H1 (cell line): ENCODE data around the gene COX19. TPM values are rescaled to one million over a fixed set of nuclear protein-coding genes. Genes with fewer than 3 reads are reported as not detected.
A peak's percentile ranks its signal among the peaks of the same experiment; 100 is the strongest.

ENCODE experiments used
- CTCF ChIA-PET: fragments of 300-600 bp; sonication (Branson Sonifier 250); formaldehyde crosslinking; loops from one replicate; lab custom pipeline; 2021; ENCODE audit not compliant: partially characterized antibody; lab: Charles Lee
- POLR2A ChIA-PET: fragments of 300-600 bp; sonication (Branson Sonifier 250); formaldehyde crosslinking; loops from one replicate; lab custom pipeline; 2021; ENCODE audit warnings: inconsistent platforms; ENCODE audit not compliant: partially characterized antibody; lab: Charles Lee
- DNase-seq, 2 experiments: peaks; one replicate each; pipeline versions ENCODE4 v3.0.0 to v3.0.0-alpha.2; 2010 to 2022; ENCODE audit warnings: low spot score in 2 of 2, low read depth in 1 of 2, mixed read lengths in 1 of 2
- FAIRE-seq: peaks from 2 replicates; lab custom pipeline; 2011; peaks lifted over from hg19 to GRCh38; lab: Jason Lieb, UNC
- H2AFZ ChIP-seq: 2 replicates; pipeline ENCODE4 v1.8.1; 2012; ENCODE audit warnings: low read length, inconsistent platforms
- H2AK5ac ChIP-seq: 2 replicates; pipeline ENCODE4 v1.6.1; 2013; ENCODE audit warnings: low read depth, low read length
- H2BK120ac ChIP-seq: replicated peaks from 2 replicates; pipeline ENCODE3; 2013; ENCODE audit warnings: low read depth, low read length, inconsistent platforms
- H2BK12ac ChIP-seq: 2 replicates; pipeline ENCODE4 v1.6.1; 2013; ENCODE audit warnings: low read depth, low read length
- H2BK15ac ChIP-seq: 2 replicates; pipeline ENCODE4 v1.6.1; 2013; ENCODE audit warnings: low read length
- H2BK20ac ChIP-seq: 2 replicates; pipeline ENCODE4 v1.6.1; 2013; ENCODE audit warnings: low read length
- H2BK5ac ChIP-seq: 2 replicates; pipeline ENCODE4 v1.6.1; 2013; ENCODE audit warnings: low read depth, low read length
- H3K14ac ChIP-seq: 2 replicates; pipeline ENCODE4 v1.6.1; 2013; ENCODE audit warnings: inconsistent platforms; ENCODE audit not compliant: insufficient read length
- H3K18ac ChIP-seq: 2 replicates; pipeline ENCODE4 v1.6.1; 2013; ENCODE audit warnings: low read length; ENCODE audit errors: extremely low read depth
- H3K23ac ChIP-seq: 2 replicates; pipeline ENCODE4 v1.6.1; 2013; ENCODE audit warnings: inconsistent platforms; ENCODE audit not compliant: insufficient read length
- H3K23me2 ChIP-seq: 2 replicates; pipeline ENCODE4 v1.6.1; 2013; ENCODE audit warnings: low read depth, low read length
- H3K27ac ChIP-seq: 2 replicates; pipeline ENCODE4 v1.6.1; 2011; ENCODE audit warnings: low read depth, low read length, inconsistent platforms
- H3K27me3 ChIP-seq, 4 experiments: replicated peaks in 1 of 4; 1 replicate in 1 of 4; 2 replicates in 3 of 4; pipeline versions ENCODE4 v1.6.1 to v1.8.1; 2011 to 2013; ENCODE audit warnings: low read length in 3 of 4, mild to moderate bottlenecking in 3 of 4, inconsistent platforms in 2 of 4, mixed read lengths in 2 of 4, moderate library complexity in 1 of 4; ENCODE audit not compliant: control insufficient read depth in 3 of 4, insufficient read depth in 3 of 4; ENCODE audit errors: extremely low read depth in 1 of 4
- H3K36me3 ChIP-seq, 4 experiments: 2 replicates each; pipeline versions ENCODE4 v1.6.1 to v1.8.1; 2011 to 2013; ENCODE audit warnings: mild to moderate bottlenecking in 4 of 4, low read length in 3 of 4, moderate library complexity in 2 of 4, control low read depth in 1 of 4, inconsistent platforms in 1 of 4; ENCODE audit not compliant: insufficient read depth in 4 of 4, control insufficient read depth in 2 of 4
- H3K4ac ChIP-seq: replicated peaks from 2 replicates; pipeline ENCODE3; 2013; ENCODE audit warnings: low read length, low read depth, mixed read lengths, inconsistent platforms; ENCODE audit not compliant: insufficient read length
- H3K4me1 ChIP-seq, 4 experiments: replicated peaks in 1 of 4; 1 replicate in 1 of 4; 2 replicates in 3 of 4; pipeline versions ENCODE4 v1.6.1 to v1.8.1; 2011 to 2013; ENCODE audit warnings: low read length in 3 of 4, inconsistent platforms in 2 of 4, mixed read lengths in 1 of 4; ENCODE audit not compliant: insufficient read depth in 4 of 4, control insufficient read depth in 3 of 4
- H3K4me2 ChIP-seq, 2 experiments: 2 replicates each; pipeline versions ENCODE4 v1.6.1 to v1.8.1; 2011 to 2013; ENCODE audit warnings: low read depth in 2 of 2, low read length in 2 of 2, control low read depth in 1 of 2, inconsistent platforms in 1 of 2, mild to moderate bottlenecking in 1 of 2; ENCODE audit not compliant: insufficient read depth in 1 of 2
- H3K4me3 ChIP-seq, 4 experiments: fragments of 200-600, 300-600 bp in 1 of 4; sonication (generic), shearing (Covaris generic), sonication (Bioruptor Twin) in 1 of 4; 2 replicates each; pipeline versions ENCODE4 v1.5.1 to v1.8.1; 2011 to 2016; ENCODE audit warnings: low read length in 4 of 4, low read depth in 3 of 4, control low read depth in 2 of 4, inconsistent platforms in 2 of 4, mild to moderate bottlenecking in 2 of 4, mixed read lengths in 1 of 4, moderate library complexity in 1 of 4; ENCODE audit not compliant: insufficient read depth in 2 of 4; ENCODE audit errors: extremely low read depth in 1 of 4
- H3K56ac ChIP-seq: replicated peaks from 2 replicates; pipeline ENCODE3; 2013; ENCODE audit warnings: low read depth, mild to moderate bottlenecking, mixed read lengths, low read length, inconsistent platforms; ENCODE audit not compliant: insufficient read length
- H3K79me1 ChIP-seq: 2 replicates; pipeline ENCODE4 v1.6.1; 2013; ENCODE audit warnings: low read depth, low read length, control low read depth
- H3K79me2 ChIP-seq, 2 experiments: 2 replicates each; pipeline versions ENCODE4 v1.6.1 to v1.8.1; 2012 to 2013; ENCODE audit warnings: low read length in 2 of 2, mild to moderate bottlenecking in 2 of 2, inconsistent platforms in 1 of 2; ENCODE audit not compliant: insufficient read depth in 2 of 2, control insufficient read depth in 1 of 2
- H3K9ac ChIP-seq, 4 experiments: replicated peaks in 1 of 4; 1 replicate in 1 of 4; 2 replicates in 3 of 4; pipeline versions ENCODE4 v1.6.1 to v1.8.1; 2011 to 2013; ENCODE audit warnings: low read depth in 3 of 4, low read length in 3 of 4, control low read depth in 2 of 4, mild to moderate bottlenecking in 2 of 4, moderate library complexity in 2 of 4, inconsistent platforms in 1 of 4; ENCODE audit errors: extremely low read depth in 1 of 4
- H3K9me3 ChIP-seq, 2 experiments: 2 replicates each; pipeline versions ENCODE4 v1.6.1 to v1.8.1; 2012 to 2013; ENCODE audit warnings: mild to moderate bottlenecking in 2 of 2, moderate library complexity in 2 of 2, control low read depth in 1 of 2, inconsistent platforms in 1 of 2, low read depth in 1 of 2, low read length in 1 of 2, mixed read lengths in 1 of 2; ENCODE audit not compliant: insufficient read depth in 2 of 2
- H4K20me1 ChIP-seq, 2 experiments: replicated peaks in 1 of 2; 2 replicates each; pipeline versions ENCODE3 to v1.8.1; 2011 to 2013; ENCODE audit warnings: inconsistent platforms in 2 of 2, low read length in 2 of 2, mild to moderate bottlenecking in 1 of 2; ENCODE audit not compliant: insufficient read depth in 2 of 2, control insufficient read depth in 1 of 2
- H4K5ac ChIP-seq: 2 replicates; pipeline ENCODE4 v1.6.1; 2013; ENCODE audit warnings: low read length, low read depth, mixed read lengths, inconsistent platforms; ENCODE audit not compliant: insufficient read length
- H4K8ac ChIP-seq: 2 replicates; pipeline ENCODE4 v1.8.0; 2013; ENCODE audit warnings: mild to moderate bottlenecking, moderate library complexity, low read length, inconsistent platforms; ENCODE audit not compliant: insufficient read depth; ENCODE audit errors: extremely low read depth
- H4K91ac ChIP-seq: replicated peaks from 2 replicates; pipeline ENCODE3; 2013; ENCODE audit warnings: low read length, mixed read lengths, inconsistent platforms; ENCODE audit not compliant: insufficient read length
- BACH1 ChIP-seq: IDR thresholded peaks from 2 replicates; pipeline ENCODE4 v1.6.1; 2012; ENCODE audit warnings: low read length, improper control_type of control experiment
- CHD1 ChIP-seq: IDR thresholded peaks from 2 replicates; pipeline ENCODE4 v1.6.1; 2012; ENCODE audit warnings: low read depth, low read length, improper control_type of control experiment
- HDAC2 ChIP-seq, 2 experiments: fragments of 300-600 bp in 1 of 2; sonication (generic) in 1 of 2; IDR thresholded peaks; 2 replicates each; pipeline ENCODE4 v1.6.1; 2011 to 2012; ENCODE audit warnings: low read depth in 2 of 2, low read length in 2 of 2, mild to moderate bottlenecking in 2 of 2, moderate library complexity in 2 of 2, borderline replicate concordance in 1 of 2, inconsistent platforms in 1 of 2
- KDM1A ChIP-seq: fragments of 200-600, 300-600 bp; sonication (generic); IDR thresholded peaks from 2 replicates; pipeline ENCODE4 v1.7.1; 2016; ENCODE audit warnings: mild to moderate bottlenecking, low read length, borderline replicate concordance
- KDM4A ChIP-seq: IDR thresholded peaks from one replicate; pipeline ENCODE4 v1.7.1; 2012; ENCODE audit warnings: low read depth, mild to moderate bottlenecking, moderate library complexity, low read length, inconsistent platforms; ENCODE audit not compliant: severe bottlenecking
- NANOG ChIP-seq: IDR thresholded peaks from 2 replicates; pipeline ENCODE4 v1.6.1; 2011; ENCODE audit warnings: low read length, low read depth, mild to moderate bottlenecking, inconsistent platforms; ENCODE audit not compliant: insufficient read depth, poor library complexity, severe bottlenecking
- NRF1 ChIP-seq: IDR thresholded peaks from 2 replicates; pipeline ENCODE4 v1.6.1; 2011; ENCODE audit warnings: mild to moderate bottlenecking, low read depth, low read length, improper control_type of control experiment
- SP2 ChIP-seq: IDR thresholded peaks from 2 replicates; pipeline ENCODE4 v1.6.1; 2012; ENCODE audit warnings: mild to moderate bottlenecking, low read length, inconsistent platforms
- TAF7 ChIP-seq: optimal IDR thresholded peaks from 2 replicates; pipeline ENCODE3; 2011; ENCODE audit warnings: low read depth, mild to moderate bottlenecking, inconsistent platforms, low read length, moderate library complexity, borderline replicate concordance
- TBP ChIP-seq: IDR thresholded peaks from 2 replicates; pipeline ENCODE4 v1.6.1; 2011; ENCODE audit warnings: low read depth, low read length, improper control_type of control experiment
- WGBS, 2 experiments: shearing (Covaris generic) in 1 of 2; methylation state at CpG; one replicate each; pipeline versions ENCODE4 v1.1.6 to v1.1.7; 2013 to 2015; ENCODE audit warnings: low lambda C conversion rate in 2 of 2, mixed read lengths in 2 of 2, inconsistent platforms in 1 of 2, low coverage in 1 of 2, missing lambda C conversion rate in 1 of 2; ENCODE audit not compliant: insufficient replicate concordance in 2 of 2, insufficient coverage in 1 of 2, insufficient read length in 1 of 2; ENCODE audit errors: extremely low coverage in 1 of 2, missing lambda C conversion rate in 1 of 2; 5-methylcytosine and 5-hydroxymethylcytosine counted together
- polyA plus RNA-seq, 7 experiments: library from polyadenylated mRNA; depleted of rRNA in 3 of 7; stranded (reverse) in 5 of 7; unstranded in 2 of 7; fragments of >200 nt in 5 of 7; fragments of 200-250 nt in 2 of 7; gene quantifications; 1 replicate in 5 of 7; 2 replicates in 1 of 7; 4 replicates in 1 of 7; pipeline versions ENCODE4 v1.2.1 to v1.2.3, GENCODE V29; 2011 to 2013; ENCODE audit warnings: missing spikeins in 2 of 7, mixed read lengths in 2 of 7
- total RNA-seq: library from RNA; stranded (reverse); fragmentation: NEBNext Ultra II Directional; extraction: Animal tissue kit (Norgen Biotek cat#: 25700); gene quantifications from 2 replicates; pipeline ENCODE4 v1.2.1, GENCODE V29; 2021
- TF ChIP-seq, protein P1 (sequence below), 3 experiments: IDR thresholded peaks; 1 replicate in 2 of 3; 2 replicates in 1 of 3; pipeline versions ENCODE4 v1.5.1 to v1.6.1; 2011; ENCODE audit warnings: low read length in 3 of 3, mild to moderate bottlenecking in 3 of 3, inconsistent platforms in 2 of 3, low read depth in 1 of 3, moderate library complexity in 1 of 3; ENCODE audit not compliant: insufficient read depth in 1 of 3; ENCODE audit errors: control extremely low read depth in 1 of 3

COX19 gene
- total and polyA plus RNA-seq, 2 of the 8 experiments (the other 6 are each of a cell fraction or from before 2014, with no cell fraction given), result 3.9 to 7.9 TPM

DNA sequence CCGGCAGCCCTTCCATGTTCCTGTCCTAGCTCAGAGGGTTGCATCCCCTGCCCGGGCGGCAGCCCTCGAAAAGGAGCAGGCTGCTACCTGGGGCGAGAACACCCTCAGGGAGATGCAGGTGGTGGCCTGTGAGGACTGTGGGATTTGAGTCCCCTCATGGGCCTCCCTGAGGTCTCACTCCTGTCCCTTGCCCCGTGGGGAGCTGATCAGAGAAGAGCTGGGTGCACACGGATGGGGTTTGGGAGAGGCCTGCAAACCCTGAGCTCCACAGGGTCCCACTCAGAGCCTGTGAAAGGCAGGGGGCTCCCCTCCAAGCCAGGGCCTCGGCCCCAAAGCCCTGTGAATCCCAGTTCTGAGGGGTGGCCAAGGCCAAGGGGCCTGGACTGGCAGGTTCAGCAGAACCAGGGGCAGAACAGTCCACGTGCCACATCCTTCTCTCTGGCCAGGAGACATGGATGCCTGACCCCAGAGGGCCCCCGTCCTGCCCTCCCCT lies 7.2 kb upstream of the COX19 start:
- H3K79me1 ChIP-seq, result no peaks in the 10 kb centered on the region
- no peaks in the 10 kb centered on the region for H3K36me3 ChIP-seq
- H2AFZ ChIP-seq, result no peak overlapping the region
- no peaks in the 10 kb centered on the region for H4K20me1 ChIP-seq
- ChIA-PET CTCF (interaction anchor here (0.6 to 3.6 kb wide), 8 partner anchors 11 to 782 kb away, joined by 3 to 30 read pairs (median 4); no protein-coding TSS in a partner anchor), POLR2A (interaction anchor here (0.7 to 1.8 kb wide), 3 partner anchors 10 to 74 kb away, joined by 3 to 6 read pairs (median 3); no protein-coding TSS in a partner anchor)
- no peak overlapping the region for H2BK20ac ChIP-seq
- peaks cover 0 to 6% (median 1%) of the 10 kb centered on the region in 4 experiments; a peak in 3 of 7 replicates for H3K4me1 ChIP-seq
- peak overlapping the region; percentile 42 for H4K91ac ChIP-seq
- H3K14ac ChIP-seq, result no peak overlapping the region
- H3K9me3 ChIP-seq, result no peaks in the 10 kb centered on the region
- H3K4me3 ChIP-seq, result no peak overlapping the region
- H3K27me3 ChIP-seq, result no peaks in the 10 kb centered on the region
- H2BK120ac ChIP-seq, result no peak overlapping the region
- H2BK12ac ChIP-seq, result no peak overlapping the region
- no peak overlapping the region for H3K27ac ChIP-seq
- no peak for DNase-seq
- no peak overlapping the region for H2BK5ac ChIP-seq
- no peak for FAIRE-seq
- H3K79me2 ChIP-seq, result no peaks in the 10 kb centered on the region
- no peaks in the 10 kb centered on the region for H3K23me2 ChIP-seq
- H3K18ac ChIP-seq, result no peak overlapping the region
- no peak overlapping the region for H2AK5ac ChIP-seq
- 90% methylated on average over 7 of the region's 10 CpGs; no CpG with 5 or more reads in 1 of the 2 experiments for WGBS, 2 experiments
- H3K4ac ChIP-seq, result no peak overlapping the region
- no peak overlapping the region for H4K8ac ChIP-seq
- no peak overlapping the region for H3K56ac ChIP-seq
- no peak overlapping the region for H3K9ac ChIP-seq
- H4K5ac ChIP-seq, result no peak overlapping the region
- H3K4me2 ChIP-seq, result no peak overlapping the region
- H3K23ac ChIP-seq, result no peak overlapping the region
- H2BK15ac ChIP-seq, result no peak overlapping the region
- no peak for TF ChIP-seq KDM4A
- no peak for TF ChIP-seq NANOG
- TF ChIP-seq NRF1, result no peak
- TF ChIP-seq HDAC2 (IDR thresholded peaks at IDR 0.05; ENCODE audit: borderline replicate concordance in 1 of 2, low read depth in 2 of 2, low read length in 2 of 2), result no peak
- no peak for TF ChIP-seq KDM1A
- no peak for TF ChIP-seq SP2
- no peak for TF ChIP-seq BACH1
- TF ChIP-seq TBP, result no peak
- TF ChIP-seq TAF7, result no peak
- TF ChIP-seq, protein P1, sequence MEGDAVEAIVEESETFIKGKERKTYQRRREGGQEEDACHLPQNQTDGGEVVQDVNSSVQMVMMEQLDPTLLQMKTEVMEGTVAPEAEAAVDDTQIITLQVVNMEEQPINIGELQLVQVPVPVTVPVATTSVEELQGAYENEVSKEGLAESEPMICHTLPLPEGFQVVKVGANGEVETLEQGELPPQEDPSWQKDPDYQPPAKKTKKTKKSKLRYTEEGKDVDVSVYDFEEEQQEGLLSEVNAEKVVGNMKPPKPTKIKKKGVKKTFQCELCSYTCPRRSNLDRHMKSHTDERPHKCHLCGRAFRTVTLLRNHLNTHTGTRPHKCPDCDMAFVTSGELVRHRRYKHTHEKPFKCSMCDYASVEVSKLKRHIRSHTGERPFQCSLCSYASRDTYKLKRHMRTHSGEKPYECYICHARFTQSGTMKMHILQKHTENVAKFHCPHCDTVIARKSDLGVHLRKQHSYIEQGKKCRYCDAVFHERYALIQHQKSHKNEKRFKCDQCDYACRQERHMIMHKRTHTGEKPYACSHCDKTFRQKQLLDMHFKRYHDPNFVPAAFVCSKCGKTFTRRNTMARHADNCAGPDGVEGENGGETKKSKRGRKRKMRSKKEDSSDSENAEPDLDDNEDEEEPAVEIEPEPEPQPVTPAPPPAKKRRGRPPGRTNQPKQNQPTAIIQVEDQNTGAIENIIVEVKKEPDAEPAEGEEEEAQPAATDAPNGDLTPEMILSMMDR (IDR thresholded peaks at IDR 0.05; ENCODE audit: control extremely low read depth in 1 of 3, insufficient read depth in 1 of 3, low read depth in 1 of 3, low read length in 3 of 3), result no peak
- no peak for TF ChIP-seq CHD1
